Measurements from ENCODE around the gene UBR1. TPM values are rescaled to one million over a fixed set of nuclear protein-coding genes. Genes with fewer than 3 reads are reported as not detected.
A peak's percentile ranks its signal among the peaks of the same experiment; 100 is the strongest.

UBR1 gene
- total and polyA plus RNA-seq, 2 experiments from 2014 or later: 17.2 to 19.6 TPM

GRCh38 chr15:43096411-43096810 lies 9.4 kb downstream of the UBR1 start (continued):
- TF ChIP-seq, protein P1, sequence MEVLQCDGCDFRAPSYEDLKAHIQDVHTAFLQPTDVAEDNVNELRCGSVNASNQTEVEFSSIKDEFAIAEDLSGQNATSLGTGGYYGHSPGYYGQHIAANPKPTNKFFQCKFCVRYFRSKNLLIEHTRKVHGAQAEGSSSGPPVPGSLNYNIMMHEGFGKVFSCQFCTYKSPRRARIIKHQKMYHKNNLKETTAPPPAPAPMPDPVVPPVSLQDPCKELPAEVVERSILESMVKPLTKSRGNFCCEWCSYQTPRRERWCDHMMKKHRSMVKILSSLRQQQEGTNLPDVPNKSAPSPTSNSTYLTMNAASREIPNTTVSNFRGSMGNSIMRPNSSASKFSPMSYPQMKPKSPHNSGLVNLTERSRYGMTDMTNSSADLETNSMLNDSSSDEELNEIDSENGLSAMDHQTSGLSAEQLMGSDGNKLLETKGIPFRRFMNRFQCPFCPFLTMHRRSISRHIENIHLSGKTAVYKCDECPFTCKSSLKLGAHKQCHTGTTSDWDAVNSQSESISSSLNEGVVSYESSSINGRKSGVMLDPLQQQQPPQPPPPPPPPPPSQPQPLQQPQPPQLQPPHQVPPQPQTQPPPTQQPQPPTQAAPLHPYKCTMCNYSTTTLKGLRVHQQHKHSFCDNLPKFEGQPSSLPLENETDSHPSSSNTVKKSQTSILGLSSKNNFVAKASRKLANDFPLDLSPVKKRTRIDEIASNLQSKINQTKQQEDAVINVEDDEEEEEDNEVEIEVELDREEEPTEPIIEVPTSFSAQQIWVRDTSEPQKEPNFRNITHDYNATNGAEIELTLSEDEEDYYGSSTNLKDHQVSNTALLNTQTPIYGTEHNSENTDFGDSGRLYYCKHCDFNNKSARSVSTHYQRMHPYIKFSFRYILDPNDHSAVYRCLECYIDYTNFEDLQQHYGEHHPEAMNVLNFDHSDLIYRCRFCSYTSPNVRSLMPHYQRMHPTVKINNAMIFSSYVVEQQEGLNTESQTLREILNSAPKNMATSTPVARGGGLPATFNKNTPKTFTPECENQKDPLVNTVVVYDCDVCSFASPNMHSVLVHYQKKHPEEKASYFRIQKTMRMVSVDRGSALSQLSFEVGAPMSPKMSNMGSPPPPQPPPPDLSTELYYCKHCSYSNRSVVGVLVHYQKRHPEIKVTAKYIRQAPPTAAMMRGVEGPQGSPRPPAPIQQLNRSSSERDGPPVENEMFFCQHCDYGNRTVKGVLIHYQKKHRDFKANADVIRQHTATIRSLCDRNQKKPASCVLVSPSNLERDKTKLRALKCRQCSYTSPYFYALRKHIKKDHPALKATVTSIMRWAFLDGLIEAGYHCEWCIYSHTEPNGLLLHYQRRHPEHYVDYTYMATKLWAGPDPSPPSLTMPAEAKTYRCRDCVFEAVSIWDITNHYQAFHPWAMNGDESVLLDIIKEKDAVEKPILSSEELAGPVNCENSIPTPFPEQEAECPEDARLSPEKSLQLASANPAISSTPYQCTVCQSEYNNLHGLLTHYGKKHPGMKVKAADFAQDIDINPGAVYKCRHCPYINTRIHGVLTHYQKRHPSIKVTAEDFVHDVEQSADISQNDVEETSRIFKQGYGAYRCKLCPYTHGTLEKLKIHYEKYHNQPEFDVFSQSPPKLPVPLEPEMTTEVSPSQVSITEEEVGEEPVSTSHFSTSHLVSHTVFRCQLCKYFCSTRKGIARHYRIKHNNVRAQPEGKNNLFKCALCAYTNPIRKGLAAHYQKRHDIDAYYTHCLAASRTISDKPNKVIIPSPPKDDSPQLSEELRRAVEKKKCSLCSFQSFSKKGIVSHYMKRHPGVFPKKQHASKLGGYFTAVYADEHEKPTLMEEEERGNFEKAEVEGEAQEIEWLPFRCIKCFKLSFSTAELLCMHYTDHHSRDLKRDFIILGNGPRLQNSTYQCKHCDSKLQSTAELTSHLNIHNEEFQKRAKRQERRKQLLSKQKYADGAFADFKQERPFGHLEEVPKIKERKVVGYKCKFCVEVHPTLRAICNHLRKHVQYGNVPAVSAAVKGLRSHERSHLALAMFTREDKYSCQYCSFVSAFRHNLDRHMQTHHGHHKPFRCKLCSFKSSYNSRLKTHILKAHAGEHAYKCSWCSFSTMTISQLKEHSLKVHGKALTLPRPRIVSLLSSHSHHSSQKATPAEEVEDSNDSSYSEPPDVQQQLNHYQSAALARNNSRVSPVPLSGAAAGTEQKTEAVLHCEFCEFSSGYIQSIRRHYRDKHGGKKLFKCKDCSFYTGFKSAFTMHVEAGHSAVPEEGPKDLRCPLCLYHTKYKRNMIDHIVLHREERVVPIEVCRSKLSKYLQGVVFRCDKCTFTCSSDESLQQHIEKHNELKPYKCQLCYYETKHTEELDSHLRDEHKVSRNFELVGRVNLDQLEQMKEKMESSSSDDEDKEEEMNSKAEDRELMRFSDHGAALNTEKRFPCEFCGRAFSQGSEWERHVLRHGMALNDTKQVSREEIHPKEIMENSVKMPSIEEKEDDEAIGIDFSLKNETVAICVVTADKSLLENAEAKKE (CRISPR knock-in tag; IDR thresholded peaks at IDR 0.05): no peak
- no peak for TF ChIP-seq NANOG (IDR thresholded peaks at IDR 0.05; ENCODE audit: borderline replicate concordance)

- no peak overlapping the region for H3K4me2 ChIP-seq
- no peak overlapping the region for H3K27ac ChIP-seq (ENCODE audit: low read depth)
- Mint-ChIP-seq H3K4me1 (no peaks in the 10 kb centered on the region), H3K36me3 (ENCODE audit: low read depth) (peaks cover 10% of the 10 kb centered on the region), H3K9me3 (no peaks in the 10 kb centered on the region), H3K27me3 (ENCODE audit: insufficient read depth, low read depth, poor library complexity) (peaks cover 3% of the 10 kb centered on the region), H3K4me3 (no peak overlapping the region), H3K27ac (0 out of 2 replicates have a peak overlapping the region, but pooled peaks have one; percentile 33)
- DNase-seq (ENCODE audit: low spot score) (no peak), ATAC-seq (no peak)
- no peak overlapping the region for H3K4me3 ChIP-seq
- H3K4me1 ChIP-seq (ENCODE audit: insufficient read depth): no peaks in the 10 kb centered on the region
- H3K79me2 ChIP-seq (replicated peaks; ENCODE audit: insufficient read depth): peaks cover 88% of the 10 kb centered on the region
- H3F3A ChIP-seq (replicated peaks; ENCODE audit: low read depth): no peaks in the 10 kb centered on the region
- H2AFZ ChIP-seq: no peak overlapping the region
- H3K27me3 ChIP-seq (ENCODE audit: insufficient read depth): no peaks in the 10 kb centered on the region
- no peaks in the 10 kb centered on the region for H3K9me2 ChIP-seq (ENCODE audit: insufficient read depth)
- peaks cover 4% of the 10 kb centered on the region for H4K20me1 ChIP-seq (replicated peaks; ENCODE audit: insufficient read depth)
- no peaks in the 10 kb centered on the region for H3K36me3 ChIP-seq (ENCODE audit: insufficient read depth)
- TF ChIP-seq STAT1 (IDR thresholded peaks at IDR 0.05; ENCODE audit: unreplicated experiment) (no peak), EZH2phosphoT487 (IDR thresholded peaks at IDR 0.05; ENCODE audit: unreplicated experiment) (no peak), ZNF114 (CRISPR knock-in tag; IDR thresholded peaks at IDR 0.05) (no peak), NANOG (IDR thresholded peaks at IDR 0.05; ENCODE audit: borderline replicate concordance) (no peak)
- TF ChIP-seq, protein P1 (CRISPR knock-in tag; IDR thresholded peaks at IDR 0.05): no peak
These were observed 10.0 kb downstream of the UBR1 start for GRCh38 chr15:43095708-43096347.
